GM03348 (cell line): Measurements from ENCODE around the gene SLC6A12.

Experiments
- DNase-seq: peaks from one replicate; pipeline ENCODE4 v3.0.0; 2012; ENCODE audit warnings: low spot score

The SLC6A12 gene

DNA sequence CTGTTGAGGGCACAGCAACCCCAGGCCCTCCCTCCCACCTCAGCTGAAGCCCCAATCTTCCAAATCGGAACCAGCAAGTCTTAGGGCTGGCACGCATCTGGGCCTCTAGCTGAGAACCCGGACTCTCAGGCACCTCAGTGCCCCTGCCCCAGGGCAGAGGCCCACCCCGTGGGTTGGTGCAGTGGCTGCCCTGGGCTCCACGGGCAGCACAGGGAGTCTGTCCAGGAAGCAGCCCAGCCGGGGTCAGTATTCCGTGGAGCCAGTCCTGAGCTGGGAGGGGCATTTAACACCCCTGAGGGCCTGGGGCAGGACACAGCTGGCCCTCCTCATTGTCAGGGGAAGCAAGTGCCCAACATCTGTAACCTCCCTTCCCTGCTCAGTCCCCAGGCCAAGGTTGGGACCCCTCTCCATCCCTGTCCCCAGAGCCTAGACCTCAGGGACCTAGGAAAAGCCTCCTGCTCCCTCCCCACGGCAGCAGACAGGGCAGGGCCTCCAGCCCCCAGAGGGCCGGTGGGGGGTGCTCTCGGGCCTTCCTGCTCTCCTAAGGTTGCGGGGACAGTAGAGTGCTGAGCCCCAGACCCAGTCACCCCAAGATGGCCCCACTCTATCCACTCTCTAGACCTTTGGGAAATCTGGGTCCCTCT, 36.5 kb downstream of the SLC6A12 start:
- no peak for DNase-seq

- DNase-seq, result peak; percentile 68
Measured at GRCh38 chr12:176321-177181, 37.4 kb downstream of the SLC6A12 start.

- DNase-seq, result no peak
Measured at GRCh38 chr12:175759-176158, 38.2 kb downstream of the SLC6A12 start.

GRCh38 chr12:175250-175649, 38.7 kb downstream of the SLC6A12 start:
- no peak for DNase-seq

- no peak for DNase-seq
Measured at GRCh38 chr12:174596-174995, 39.4 kb downstream of the SLC6A12 start.

GRCh38 chr12:174124-174523, 39.8 kb downstream of the SLC6A12 start:
- DNase-seq, result no peak

- no peak for DNase-seq
Measured at GRCh38 chr12:172732-173161, 41.2 kb downstream of the SLC6A12 start.

DNA sequence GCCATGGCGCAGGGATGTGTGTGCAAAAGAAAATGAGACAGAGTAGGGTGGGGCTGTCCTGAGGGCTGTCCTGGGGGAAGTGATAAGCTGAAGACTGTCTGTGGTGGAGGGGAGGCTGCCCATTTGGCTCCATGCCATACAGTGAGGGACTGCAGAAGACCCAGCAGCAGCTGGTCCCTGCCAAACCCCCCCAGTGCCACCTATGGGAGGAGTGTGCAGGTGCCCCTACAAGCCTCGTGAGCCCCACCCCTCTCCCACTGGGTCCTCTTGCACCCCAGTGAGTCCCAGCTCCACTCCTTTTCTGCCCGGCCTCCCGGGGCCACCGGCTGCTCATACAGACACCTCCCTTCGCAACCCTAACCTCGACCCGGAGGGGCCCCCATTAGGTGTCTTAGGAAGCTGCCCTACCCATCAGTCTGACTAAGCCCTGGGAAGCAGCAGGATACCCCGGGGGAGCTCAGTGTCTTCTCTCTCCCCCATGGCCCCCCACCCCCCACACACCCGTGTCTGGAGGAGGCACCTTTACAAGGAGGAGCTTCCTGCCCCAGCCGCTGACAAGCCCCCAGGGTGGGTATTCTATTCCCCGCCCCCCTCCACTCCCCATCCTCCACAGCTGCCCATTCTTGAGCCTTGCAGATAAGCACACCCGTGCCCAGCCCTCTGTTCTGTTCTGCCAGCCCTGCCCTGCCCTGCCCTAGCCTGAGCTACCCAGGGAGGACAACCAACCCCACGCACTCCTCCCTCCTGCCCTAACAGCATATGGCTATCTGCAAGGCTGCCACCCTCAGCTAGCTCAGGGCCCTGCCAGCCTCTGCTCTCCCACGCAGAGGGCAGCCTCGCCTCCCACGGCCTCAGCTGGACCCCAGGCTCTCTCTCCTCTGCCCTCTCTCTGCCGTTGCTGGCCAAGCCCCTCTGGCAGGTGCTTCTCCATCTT, 41.9 kb downstream of the SLC6A12 start:
- DNase-seq, result no peak

DNA sequence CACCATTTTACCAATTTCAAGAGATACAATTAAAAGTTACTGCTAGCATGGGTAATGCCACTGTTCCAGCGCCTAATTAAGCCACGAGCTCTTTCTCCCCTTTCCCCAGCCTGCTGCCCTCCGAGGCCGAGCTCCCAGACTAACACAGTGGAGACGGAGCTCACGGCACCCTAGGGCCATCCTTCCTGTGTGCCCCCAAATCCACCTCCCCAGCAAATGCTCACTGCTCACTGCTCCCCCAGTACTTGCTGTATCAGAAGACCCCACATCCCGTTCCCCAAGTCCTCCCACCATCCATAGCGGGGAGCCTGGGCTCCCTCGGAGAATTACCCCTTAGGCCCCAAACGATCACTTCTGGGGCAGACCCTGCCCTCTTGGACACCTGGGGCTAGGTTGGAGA, 42.7 kb downstream of the SLC6A12 start:
- DNase-seq, result no peak

DNA sequence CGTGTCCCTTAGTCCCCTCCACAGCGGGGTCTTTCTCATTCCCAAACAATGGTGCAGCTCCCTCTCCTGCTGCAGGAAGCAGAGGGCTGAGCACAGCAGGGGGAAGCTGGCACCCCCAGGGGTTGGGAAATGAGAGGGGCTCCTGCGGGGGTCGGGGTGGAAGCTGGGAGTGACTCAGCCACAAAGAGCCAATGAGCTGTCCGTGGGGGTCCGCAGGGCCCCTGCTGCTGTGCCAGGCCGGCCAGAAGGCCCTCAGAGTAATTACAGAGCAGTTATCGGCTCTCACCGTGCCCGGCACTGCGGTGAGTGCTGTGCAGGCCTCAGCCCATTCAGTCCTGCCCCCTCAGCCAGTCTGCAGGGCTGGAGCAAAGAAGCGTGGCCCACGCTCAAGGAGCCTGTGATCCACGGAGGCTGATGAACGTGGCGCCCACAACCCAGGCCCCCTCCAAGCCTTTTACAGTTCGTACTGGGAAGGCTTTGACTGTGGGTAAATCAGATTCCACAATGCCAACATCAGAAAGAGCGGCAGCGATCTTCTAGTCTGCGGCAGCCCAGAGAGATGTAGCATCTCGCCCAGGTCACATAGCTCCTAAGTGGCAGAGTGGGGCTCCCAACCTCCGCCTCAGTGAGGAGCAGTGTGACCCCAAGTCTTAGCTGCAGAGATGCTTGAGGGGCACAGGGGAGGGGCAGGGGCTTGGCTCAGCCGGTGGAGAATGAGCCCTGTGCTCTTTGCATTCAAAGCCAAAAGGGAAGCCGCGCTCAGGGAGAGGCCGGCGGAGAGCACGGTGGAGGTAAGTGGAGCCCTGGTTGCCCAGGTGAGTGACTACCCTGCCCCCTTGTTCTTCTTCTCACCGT, 43.4 kb downstream of the SLC6A12 start:
- no peak for DNase-seq

DNA sequence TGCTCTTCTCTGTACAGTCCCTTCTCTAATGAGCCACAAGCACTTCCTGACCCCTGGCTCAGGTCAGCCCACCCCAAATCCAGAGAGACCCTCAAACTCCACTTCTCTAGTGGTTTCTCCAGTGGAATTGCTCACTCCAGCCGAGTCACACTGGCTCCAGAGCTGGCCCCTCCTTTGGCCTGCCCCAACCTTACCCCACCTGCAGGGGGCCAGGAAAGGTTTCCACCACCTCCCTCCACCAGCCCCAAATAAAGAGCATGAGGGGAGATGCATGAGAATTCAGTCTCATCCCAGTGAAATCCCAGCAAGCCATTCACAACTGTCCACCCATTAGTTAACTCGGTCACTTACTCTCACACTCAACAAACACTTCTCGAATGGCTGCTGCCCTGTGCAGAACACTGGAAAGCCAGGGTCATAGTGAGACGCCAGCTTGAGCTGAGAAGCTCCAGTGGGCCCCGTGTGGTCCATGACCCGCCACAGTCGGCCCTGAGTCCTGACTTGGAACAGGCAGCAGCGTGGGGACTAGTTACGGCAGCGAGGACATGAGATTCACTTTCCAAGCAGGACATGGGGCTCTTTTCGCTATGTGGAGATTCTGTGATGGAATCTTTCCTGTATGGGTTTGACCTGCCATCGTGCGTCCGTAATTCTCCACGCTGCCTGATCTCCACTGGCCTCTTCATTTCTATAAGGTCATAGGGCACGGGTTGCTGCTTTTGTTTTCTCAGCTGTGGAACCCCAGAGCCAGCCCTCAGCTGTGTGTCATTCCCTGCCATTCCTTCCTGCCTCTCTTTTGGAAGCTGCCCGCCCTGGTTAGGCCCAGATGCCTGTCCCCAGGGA, 44.2 kb downstream of the SLC6A12 start:
- DNase-seq, result no peak

GRCh38 chr12:168763-169525, 45.0 kb downstream of the SLC6A12 start:
- no peak for DNase-seq

DNA sequence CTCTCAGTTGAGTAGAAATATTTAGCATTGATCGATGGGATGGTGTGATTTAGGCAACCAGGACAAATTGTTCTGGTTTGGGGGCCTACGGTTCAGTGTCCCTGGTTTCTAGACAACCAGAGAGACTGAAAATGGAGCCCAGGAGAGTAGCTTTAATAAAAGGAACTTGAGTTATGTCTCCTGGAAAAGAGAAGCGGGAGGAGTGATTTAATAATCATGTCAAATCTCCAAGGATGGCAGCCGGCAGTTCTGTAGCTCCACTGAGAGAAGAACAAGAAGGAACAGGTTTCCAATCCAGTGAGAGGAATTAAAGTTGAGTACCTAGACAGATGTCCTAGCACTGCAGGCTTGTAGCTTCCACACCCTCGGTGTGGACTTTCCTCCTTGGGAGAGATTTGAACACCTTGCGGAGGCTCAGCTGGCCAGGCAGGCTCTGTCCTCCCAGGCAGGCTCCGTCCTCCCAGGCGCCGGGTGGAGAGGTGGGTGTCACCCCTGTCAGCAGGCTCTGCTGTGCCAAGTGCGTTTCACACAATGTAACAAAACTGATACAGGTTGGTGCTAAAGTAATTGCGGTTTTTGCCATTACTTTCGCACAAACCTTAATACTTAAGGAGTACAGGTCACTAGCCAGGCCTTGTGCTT, 45.9 kb downstream of the SLC6A12 start:
- no peak for DNase-seq

DNA sequence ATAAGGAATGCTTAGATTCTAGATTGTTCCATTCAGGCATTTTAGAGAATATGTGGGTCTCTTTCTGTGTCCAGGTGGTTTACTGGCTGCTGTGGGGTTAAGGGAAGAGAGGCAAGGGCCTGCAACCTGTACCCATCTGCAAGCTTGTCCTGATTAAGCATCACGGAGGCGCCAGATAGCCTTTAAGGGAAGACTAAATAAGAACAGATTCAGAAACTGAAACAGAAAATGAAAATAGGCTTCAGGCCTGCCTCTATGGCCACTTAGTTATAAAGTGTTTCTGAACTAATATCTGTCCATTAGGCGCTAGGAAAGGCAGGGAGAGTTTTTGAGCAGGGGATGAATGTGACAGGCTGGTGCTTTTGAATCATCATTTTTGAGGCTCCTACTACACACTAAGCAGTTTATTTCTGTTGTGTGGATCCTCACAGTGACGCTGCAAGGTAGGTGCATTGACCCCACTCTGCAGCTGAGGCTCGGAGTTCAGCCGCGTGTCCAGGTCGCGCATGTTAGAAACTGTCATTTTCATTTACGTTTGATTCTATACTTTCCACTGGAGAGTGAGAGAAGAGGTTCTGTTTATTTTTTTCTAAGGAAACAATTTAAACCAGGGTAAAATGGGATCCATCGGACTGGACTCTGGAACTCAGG, 47.4 kb downstream of the SLC6A12 start:
- DNase-seq, result no peak

GRCh38 chr12:165862-166368, 48.0 kb downstream of the SLC6A12 start:
- DNase-seq, result no peak

GRCh38 chr12:164207-164606, 49.8 kb downstream of the SLC6A12 start:
- no peak for DNase-seq

DNA sequence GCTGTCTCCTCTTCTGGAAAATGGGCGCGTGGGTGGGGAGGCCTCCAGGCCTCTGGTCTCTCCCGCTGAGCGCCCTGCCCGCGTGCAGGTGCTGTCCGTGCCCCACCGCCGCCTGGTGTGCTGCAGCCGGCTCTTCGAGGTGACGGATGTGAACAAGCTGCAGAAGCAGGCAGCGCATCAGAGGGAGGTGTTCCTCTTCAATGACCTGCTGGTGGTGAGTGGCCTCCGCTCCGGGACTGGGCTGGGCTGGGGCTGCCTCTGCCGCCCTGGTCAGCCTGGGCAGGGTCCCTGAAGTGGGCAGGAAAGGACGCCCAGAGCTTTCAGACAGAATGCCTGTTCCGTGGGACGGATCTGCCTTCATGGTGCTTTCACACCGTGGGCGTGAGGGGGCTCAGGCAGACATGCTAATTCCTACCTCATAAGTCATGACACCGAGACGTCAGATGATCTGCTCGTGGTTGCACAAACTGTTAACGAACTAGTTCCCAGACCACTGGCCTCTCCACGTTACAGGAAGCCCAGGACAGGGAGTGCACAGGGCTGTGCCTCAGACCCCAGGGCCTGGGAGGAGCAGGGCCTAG, 50.5 kb downstream of the SLC6A12 start:
- no peak for DNase-seq
